GM21515 (cell line): ENCODE results near the gene C22orf23.
"Not testable (repeated sequence)": the region's sequence is repeated elsewhere in the genome, so short reads cannot be mapped to it uniquely, and the experiment has no call there.

ENCODE experiments used
- ATAC-seq: cut with Tn5 transposase; IDR thresholded peaks from one replicate; pipeline ENCODE4 v1.9.1; 2021; ENCODE audit not compliant: unreplicated experiment

Gene C22orf23

GRCh38 chr22:37957232-37957631 lies 3.8 kb upstream of the C22orf23 start:
- no peak for ATAC-seq

GRCh38 chr22:37955825-37956397 lies 2.5 kb upstream of the C22orf23 start:
- not testable (repeated sequence) for ATAC-seq

GRCh38 chr22:37954686-37955085 lies 1.3 kb upstream of the C22orf23 start:
- ATAC-seq = no peak

DNA sequence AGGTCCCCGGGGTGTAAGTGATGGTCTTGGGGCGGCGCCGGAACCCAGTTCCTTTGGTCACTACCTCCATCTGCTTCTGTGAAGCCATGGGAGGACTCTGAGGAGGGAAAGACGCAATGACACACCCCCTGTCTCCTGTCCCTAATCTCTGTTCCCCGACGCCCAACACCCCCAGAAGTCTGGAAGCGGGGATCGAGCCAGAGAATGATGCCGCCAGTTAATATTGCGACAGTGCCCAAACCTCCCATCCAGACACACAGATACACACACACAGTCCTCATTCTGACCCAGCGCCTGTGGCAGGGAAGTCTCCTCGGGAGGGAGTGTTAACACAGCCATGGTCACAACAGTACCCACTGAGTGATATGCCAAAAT lies 352 bp downstream of the C22orf23 start:
- peak; percentile 23 for ATAC-seq

DNA sequence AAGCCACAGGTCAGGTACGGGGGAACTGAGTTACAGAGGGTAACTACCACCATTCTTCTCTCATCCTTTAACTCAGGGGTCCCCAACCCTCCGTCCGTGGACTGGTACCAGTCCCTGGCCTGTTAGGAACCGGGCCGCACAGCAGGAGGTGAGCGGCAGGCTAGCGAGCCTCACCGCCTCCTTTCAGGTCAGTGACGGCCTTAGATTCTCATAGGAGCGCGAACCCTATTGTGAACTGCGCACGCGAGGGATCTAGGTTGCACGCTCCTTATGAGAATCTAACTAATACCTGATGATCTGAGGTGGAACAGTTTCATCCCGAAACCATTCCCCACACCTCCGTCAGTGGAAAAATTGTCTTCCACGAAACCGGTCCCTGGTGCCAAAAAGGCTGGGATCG lies 772 bp downstream of the C22orf23 start:
- ATAC-seq = not testable (repeated sequence)

DNA sequence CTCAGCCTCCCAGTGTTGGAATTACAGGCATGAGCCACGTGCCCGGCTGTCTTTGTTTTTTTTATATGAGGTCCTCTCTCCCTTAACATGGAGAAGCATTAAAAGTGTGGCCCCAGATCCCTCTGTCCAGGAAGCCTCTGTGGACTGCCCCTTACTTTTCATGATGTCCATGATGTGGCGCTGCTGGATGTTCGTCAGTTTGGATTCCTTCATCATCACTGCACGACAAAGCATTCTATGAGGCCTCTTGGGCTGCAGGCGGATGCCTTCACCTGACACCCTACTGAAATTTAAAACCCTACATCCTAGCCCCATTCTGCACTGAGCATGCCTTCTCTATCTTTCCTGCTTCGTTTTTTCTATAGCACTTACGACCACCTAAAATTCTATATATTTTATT lies 2.1 kb downstream of the C22orf23 start:
- ATAC-seq = no peak

GRCh38 chr22:37947142-37947795 lies 6.1 kb downstream of the C22orf23 start:
- not testable (repeated sequence) for ATAC-seq

DNA sequence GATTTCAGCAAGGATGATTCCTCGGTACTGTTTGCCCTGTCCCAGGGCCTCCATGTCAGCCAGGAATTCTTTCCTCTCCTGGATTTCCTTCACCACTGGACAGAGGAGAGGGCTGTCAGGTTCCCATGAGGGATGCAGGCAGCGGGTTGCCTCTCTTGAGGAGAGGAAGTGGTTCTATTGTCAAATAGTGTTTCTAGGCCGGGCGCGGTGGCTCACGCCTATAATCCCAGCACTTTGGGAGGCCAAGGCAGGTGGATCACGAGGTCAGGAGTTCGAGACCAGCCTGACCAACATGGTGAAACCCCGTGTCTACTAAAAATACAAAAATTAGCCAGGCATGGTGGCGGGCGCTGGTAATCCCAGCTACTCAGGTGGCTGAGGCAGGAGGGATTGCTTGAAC lies 9.0 kb downstream of the C22orf23 start:
- not testable (repeated sequence) for ATAC-seq

GRCh38 chr22:37943825-37944198 lies 9.6 kb downstream of the C22orf23 start:
- ATAC-seq = no peak

DNA sequence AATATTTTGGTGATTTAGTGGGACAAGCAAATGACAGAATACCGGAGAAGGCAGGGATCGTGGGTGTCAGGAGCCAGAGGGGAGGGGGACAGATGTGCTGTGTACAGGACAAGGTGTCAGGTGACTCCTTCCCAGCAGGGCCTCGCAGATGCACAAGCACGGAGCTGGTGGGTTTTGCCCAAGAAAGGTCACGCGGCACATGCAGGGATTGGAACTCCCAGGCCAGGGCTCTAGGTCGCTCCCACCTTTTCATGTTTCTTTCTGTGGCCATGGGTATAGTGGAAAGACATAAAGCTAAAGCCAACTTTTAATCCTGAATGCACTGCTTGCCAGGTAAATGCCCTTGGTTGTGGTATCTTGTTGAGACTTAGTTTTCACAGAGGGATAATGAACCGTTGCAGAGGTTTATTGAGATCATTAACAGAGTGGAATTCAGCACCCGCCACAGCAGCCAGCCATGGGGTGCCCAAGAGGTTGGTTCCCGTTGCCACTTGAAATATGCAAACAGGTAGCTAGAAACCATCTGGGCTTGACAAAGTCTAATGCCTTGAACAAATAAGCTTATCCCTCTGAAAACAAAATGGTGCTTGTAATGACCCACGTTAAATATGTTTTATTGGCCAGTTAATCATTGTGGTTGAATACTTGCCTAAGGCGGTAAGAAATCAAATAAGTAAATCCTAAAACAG lies 10.1 kb downstream of the C22orf23 start:
- ATAC-seq = no peak

DNA sequence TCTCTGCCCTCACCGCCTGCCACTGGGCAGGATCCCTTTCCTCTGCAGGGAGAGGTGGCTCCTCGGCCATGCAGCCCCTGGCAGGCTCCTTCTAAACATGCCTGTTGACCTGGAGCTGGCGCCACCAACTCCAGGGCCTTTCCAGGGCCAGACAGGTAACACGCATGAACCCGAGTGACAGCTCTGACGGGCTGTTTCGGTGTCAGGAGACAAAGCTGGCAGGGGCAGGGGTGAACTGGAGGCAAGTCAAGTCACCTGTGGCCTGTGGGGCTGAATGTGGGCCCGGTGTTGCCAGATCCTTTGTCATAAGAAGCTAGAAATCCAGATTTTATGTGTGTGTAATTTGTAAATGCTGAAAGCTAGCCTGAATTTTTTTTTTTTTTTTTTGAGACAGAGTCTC lies 11.3 kb downstream of the C22orf23 start:
- ATAC-seq = no peak

DNA sequence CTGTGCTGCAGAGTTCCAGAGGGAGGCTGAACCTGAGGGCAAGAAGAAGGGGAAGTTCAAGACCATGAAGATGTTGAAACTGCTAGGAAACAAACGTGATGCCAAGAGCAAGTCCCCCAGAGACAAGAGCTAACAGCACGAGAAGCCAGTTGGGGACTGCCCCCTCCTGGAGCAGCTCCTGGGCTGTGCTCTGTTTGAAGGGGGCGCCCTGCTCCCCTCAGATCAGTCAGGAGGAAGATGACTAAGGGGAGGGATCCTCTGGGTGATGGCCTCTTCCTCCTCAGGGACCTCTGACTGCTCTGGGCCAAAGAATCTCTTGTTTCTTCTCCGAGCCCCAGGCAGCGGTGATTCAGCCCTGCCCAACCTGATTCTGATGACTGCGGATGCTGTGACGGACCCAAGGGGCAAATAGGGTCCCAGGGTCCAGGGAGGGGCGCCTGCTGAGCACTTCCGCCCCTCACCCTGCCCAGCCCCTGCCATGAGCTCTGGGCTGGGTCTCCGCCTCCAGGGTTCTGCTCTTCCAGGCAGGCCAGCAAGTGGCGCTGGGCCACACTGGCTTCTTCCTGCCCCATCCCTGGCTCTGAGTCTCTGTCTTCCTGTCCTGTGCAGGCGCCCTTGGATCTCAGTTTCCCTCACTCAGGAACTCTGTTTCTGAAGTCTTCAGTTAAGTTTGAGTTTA lies 12.6 kb downstream of the C22orf23 start:
- no peak for ATAC-seq

- no peak for ATAC-seq
Observed at GRCh38 chr22:37933711-37934376, 19.6 kb downstream of the C22orf23 start.

DNA sequence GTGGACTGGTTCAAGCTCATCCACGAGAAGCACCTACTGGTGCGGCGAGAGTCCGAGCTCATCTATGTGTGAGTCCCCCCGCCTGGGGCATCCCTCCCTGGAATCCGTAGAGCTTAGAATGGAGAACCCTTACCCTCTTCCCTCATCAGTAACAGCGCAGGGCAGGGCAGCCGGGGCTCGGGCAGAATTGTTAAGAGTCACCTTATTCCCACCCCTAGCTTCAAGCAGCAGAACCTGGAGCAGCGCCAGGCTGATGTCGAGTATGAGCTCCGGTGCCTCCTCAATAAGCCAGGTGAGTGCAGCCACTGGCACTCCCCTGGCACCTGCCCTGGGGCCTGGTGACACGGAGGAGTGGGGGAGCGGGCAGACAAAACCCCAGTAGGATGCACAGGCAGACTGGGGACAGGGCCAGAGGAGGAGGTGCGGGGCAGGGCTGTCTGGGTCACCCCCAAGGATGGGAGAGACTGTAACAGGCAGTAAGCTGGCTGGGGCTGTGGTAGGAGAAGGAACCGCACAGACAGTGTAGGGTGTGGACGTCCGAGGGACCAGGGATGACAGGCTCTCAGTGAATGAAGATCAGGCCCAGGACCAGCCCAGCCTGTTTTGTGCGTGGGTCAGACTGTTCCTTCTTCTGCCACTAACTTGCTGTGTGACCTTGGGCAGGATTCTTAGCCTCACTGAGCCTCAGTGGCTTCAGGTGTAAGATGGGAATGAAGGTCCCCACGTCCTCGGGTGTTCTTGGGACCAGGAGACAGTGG lies 20.4 kb downstream of the C22orf23 start:
- no peak for ATAC-seq

DNA sequence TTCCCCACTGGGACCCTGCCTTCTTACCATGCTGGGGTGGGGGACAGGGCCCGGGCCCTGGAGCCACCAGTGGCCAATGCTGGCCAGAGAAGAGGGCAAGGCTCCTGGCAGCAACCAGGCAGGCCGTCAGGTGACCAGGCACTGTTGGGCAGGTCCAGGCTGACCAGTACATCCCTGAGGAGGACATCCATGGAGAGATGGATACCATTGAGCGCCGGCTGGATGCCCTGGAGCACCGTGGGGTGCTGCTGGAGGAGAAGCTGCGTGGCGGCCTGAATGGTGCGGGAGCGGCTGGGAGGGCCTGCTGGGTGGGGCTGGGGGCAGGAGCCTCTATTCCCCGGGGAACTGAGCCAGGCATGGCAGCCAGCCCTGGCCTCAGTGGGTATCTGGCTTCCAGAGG lies 21.0 kb downstream of the C22orf23 start:
- no peak for ATAC-seq

GRCh38 chr22:37931893-37932389 lies 21.5 kb downstream of the C22orf23 start:
- ATAC-seq = no peak

- no peak for ATAC-seq
Observed at GRCh38 chr22:37930952-37931440, 22.4 kb downstream of the C22orf23 start.

GRCh38 chr22:37930270-37930951 lies 23.0 kb downstream of the C22orf23 start:
- ATAC-seq = no peak

GRCh38 chr22:37929390-37929789 lies 24.0 kb downstream of the C22orf23 start:
- ATAC-seq = no peak

- no peak for ATAC-seq
Observed at GRCh38 chr22:37927637-37927936, 25.8 kb downstream of the C22orf23 start.
